Right lobe of liver (tissue), 4 donors: ENCODE data around the gene ZNRD2.

Experiments
- CTCF ChIP-seq, 4 donors: fragments of 200-600 bp in 3 of 4; fragments of 450-650 bp in 1 of 4; IDR thresholded peaks; one replicate each; pipeline versions ENCODE4 v1.5.1 to v1.8.0; 2016 to 2022; ENCODE audit warnings: antibody characterized with exemption in 4 of 4, mild to moderate bottlenecking in 2 of 4
- POLR2A ChIP-seq: fragments of 450-650 bp; IDR thresholded peaks from one replicate; pipeline ENCODE4 v1.6.1; 2017; ENCODE audit warnings: antibody characterized with exemption, mild to moderate bottlenecking
- donor health status: DM: no; HTN: no; CAD: no.
- donor health status: DM: no; HTN: no; CAD: no.
- donor health status: DM: no; HTN: yes; CAD: no.

DNA sequence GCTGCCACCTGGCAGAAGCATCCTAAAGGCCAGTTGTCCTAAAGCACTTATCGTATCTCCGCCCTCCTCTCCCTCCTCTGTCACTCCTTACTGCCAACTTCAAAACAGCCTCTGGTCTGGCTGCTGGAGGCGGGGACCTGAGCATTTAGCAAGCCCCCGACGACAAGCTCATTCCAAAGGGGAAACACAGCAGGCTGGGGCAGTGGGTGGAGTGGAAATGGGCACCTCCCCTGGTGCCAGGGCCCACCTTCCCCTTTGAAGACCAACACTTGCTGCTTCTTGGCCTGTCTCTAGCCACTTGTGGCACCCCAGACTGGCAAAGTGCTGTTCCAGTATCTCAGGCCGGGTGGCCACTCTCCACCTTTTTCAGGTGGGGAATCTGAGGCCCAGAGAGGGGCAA lies 40.1 kb downstream of the ZNRD2 start:
- TF ChIP-seq CTCF (IDR thresholded peaks at IDR 0.05) (no peak), POLR2A (no peak)
